GM23338 (cell line): Measurements from ENCODE around the gene ATG9A.

Source experiments
- CREB1 ChIP-seq: fragments of 250-450 bp; sonication (Bioruptor Pico); IDR thresholded peaks from 2 replicates; pipeline ENCODE4 v1.5.0; 2020; ENCODE audit warnings: low read depth, mild to moderate bottlenecking, moderate library complexity
- EZH2 ChIP-seq: fragments of 200-600 bp; sonication (generic); IDR thresholded peaks from one replicate; pipeline ENCODE4 v1.8.0; 2017; ENCODE audit warnings: antibody characterized with exemption, mild to moderate bottlenecking, low read depth; ENCODE audit not compliant: unreplicated experiment
- EZH2phosphoT487 ChIP-seq: fragments of 200-600 bp; sonication (generic); IDR thresholded peaks from one replicate; pipeline ENCODE4 v1.8.1; 2018; ENCODE audit warnings: antibody characterized with exemption; ENCODE audit not compliant: unreplicated experiment
- JUNB ChIP-seq: IDR thresholded peaks from one replicate; pipeline ENCODE4 v1.6.1; 2016; ENCODE audit warnings: antibody characterized with exemption; ENCODE audit not compliant: unreplicated experiment
- POLR2AphosphoS5 ChIP-seq: IDR thresholded peaks from 2 replicates; pipeline ENCODE4 v1.6.1; 2016; ENCODE audit warnings: antibody characterized with exemption, low read depth
- REST ChIP-seq: IDR thresholded peaks from one replicate; pipeline ENCODE4 v1.6.1; 2018; ENCODE audit warnings: antibody characterized with exemption; ENCODE audit not compliant: unreplicated experiment
- STAT1 ChIP-seq: IDR thresholded peaks from one replicate; pipeline ENCODE4 v1.6.1; 2016; ENCODE audit warnings: antibody characterized with exemption; ENCODE audit not compliant: unreplicated experiment
- TF ChIP-seq, protein P1 (sequence below), 2 experiments: fragments of 200-600 bp in 1 of 2; sonication (generic) in 1 of 2; conservative IDR thresholded peaks; 2 replicates each; pipeline versions ENCODE4 v1.5.1 to v1.6.1; 2016 to 2017; ENCODE audit warnings: antibody characterized with exemption in 2 of 2, low read depth in 2 of 2, mild to moderate bottlenecking in 2 of 2, moderate library complexity in 1 of 2

- TF ChIP-seq, protein P1, sequence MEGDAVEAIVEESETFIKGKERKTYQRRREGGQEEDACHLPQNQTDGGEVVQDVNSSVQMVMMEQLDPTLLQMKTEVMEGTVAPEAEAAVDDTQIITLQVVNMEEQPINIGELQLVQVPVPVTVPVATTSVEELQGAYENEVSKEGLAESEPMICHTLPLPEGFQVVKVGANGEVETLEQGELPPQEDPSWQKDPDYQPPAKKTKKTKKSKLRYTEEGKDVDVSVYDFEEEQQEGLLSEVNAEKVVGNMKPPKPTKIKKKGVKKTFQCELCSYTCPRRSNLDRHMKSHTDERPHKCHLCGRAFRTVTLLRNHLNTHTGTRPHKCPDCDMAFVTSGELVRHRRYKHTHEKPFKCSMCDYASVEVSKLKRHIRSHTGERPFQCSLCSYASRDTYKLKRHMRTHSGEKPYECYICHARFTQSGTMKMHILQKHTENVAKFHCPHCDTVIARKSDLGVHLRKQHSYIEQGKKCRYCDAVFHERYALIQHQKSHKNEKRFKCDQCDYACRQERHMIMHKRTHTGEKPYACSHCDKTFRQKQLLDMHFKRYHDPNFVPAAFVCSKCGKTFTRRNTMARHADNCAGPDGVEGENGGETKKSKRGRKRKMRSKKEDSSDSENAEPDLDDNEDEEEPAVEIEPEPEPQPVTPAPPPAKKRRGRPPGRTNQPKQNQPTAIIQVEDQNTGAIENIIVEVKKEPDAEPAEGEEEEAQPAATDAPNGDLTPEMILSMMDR (conservative IDR thresholded peaks at IDR 0.05; ENCODE audit: low read depth in 2 of 2) = no peak
- no peak for TF ChIP-seq POLR2AphosphoS5
- TF ChIP-seq STAT1 = no peak
- TF ChIP-seq EZH2 = no peak
- no peak for TF ChIP-seq CREB1 (CRISPR knock-in tag)
- TF ChIP-seq EZH2phosphoT487 = no peak
- no peak for TF ChIP-seq JUNB
- no peak for TF ChIP-seq REST
These were observed 30.5 kb downstream of the ATG9A start for GRCh38 chr2:219198974-219199373.
